Measurements from ENCODE around the gene TFCP2L1.

The TFCP2L1 gene

DNA sequence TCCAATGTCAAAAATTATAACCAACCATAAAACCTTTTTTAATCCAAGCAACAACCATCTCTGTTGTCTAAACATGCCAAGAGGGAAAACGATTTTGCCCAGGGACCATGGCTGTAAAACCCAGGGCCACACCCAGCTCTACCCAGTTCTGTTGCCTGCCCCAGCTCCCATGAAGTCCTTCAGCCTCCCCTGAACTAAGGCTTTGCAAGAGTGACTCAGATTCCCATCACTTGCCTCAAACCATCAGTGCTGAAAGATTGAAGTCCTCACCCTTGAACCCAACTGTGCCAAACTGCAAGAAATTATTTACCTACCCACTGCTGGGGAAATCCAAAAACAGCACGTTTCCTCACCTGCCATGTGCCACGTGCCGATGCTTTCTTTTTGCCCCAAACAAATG, 102.5 kb downstream of the TFCP2L1 start:
- H3K4me3 ChIP-seq (ENCODE audit: low read depth, low read length): no peak overlapping the region
- H3K27ac ChIP-seq (ENCODE audit: low read depth, low read length): no peak overlapping the region
- no peak overlapping the region for H3K9ac ChIP-seq (ENCODE audit: low read depth, low read length)
- no peaks in the 10 kb centered on the region for H3K9me3 ChIP-seq (ENCODE audit: control insufficient read depth, insufficient read depth, low read length)
- H3K36me3 ChIP-seq (ENCODE audit: control insufficient read depth, insufficient read depth, low read length): no peaks in the 10 kb centered on the region
- no peaks in the 10 kb centered on the region for H3K27me3 ChIP-seq (ENCODE audit: control insufficient read depth, insufficient read depth, low read length)
- no peaks in the 10 kb centered on the region for H3K4me1 ChIP-seq (ENCODE audit: control insufficient read depth, insufficient read depth, low read length)

DNA sequence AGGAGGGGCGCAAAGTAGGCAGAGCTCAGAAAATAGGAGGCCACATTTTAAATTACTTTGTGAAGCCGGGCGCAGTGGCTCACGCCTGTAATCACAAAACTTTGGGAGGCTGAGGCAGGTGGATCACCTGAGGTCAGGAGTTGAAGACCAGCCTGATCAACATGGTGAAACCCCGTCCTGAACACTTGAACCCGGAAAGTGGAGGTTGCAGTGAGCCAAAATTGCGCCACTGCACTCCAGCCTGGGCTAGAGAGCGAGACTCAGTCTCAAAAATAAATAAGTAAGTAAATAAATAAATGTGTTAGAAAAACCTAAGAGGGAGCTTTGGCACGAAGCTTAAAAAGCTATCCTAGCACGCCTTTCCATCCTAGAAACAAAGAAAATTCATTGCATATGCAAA, 105.5 kb downstream of the TFCP2L1 start:
- Histone ChIP-seq H3K27ac (ENCODE audit: low read depth, low read length) (no peak overlapping the region), H3K36me3 (ENCODE audit: control insufficient read depth, insufficient read depth, low read length) (no peaks in the 10 kb centered on the region), H3K9ac (ENCODE audit: low read depth, low read length) (no peak overlapping the region), H3K27me3 (ENCODE audit: control insufficient read depth, insufficient read depth, low read length) (no peaks in the 10 kb centered on the region), H3K4me3 (ENCODE audit: low read depth, low read length) (no peak overlapping the region), H3K9me3 (ENCODE audit: control insufficient read depth, insufficient read depth, low read length) (no peaks in the 10 kb centered on the region), H3K4me1 (ENCODE audit: control insufficient read depth, insufficient read depth, low read length) (no peaks in the 10 kb centered on the region)

DNA sequence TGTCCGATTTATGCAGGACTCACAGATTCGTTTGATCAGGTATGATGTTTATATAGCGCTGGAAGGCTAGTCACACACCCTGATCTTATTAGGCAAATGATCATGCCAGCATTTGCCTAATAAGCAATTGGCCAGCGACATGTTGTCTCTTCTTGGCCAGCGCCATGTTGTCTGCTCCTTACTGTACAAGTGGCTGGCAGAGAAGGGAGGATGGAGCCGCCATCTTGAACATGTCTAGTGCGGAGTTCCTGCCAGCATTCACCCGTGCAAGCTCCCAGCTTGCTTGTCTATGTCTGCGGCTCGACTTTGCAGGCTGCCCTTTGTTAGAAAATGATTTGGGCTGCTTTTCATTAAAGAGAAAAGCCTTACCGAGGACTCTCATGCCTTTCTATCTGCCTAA, 106.3 kb downstream of the TFCP2L1 start:
- Histone ChIP-seq H3K27me3 (ENCODE audit: control insufficient read depth, insufficient read depth, low read length) (no peaks in the 10 kb centered on the region), H3K4me1 (ENCODE audit: control insufficient read depth, insufficient read depth, low read length) (no peaks in the 10 kb centered on the region), H3K4me3 (ENCODE audit: low read depth, low read length) (no peak overlapping the region), H3K36me3 (ENCODE audit: control insufficient read depth, insufficient read depth, low read length) (no peaks in the 10 kb centered on the region), H3K9me3 (ENCODE audit: control insufficient read depth, insufficient read depth, low read length) (no peaks in the 10 kb centered on the region), H3K9ac (ENCODE audit: low read depth, low read length) (no peak overlapping the region), H3K27ac (ENCODE audit: low read depth, low read length) (no peak overlapping the region)

DNA sequence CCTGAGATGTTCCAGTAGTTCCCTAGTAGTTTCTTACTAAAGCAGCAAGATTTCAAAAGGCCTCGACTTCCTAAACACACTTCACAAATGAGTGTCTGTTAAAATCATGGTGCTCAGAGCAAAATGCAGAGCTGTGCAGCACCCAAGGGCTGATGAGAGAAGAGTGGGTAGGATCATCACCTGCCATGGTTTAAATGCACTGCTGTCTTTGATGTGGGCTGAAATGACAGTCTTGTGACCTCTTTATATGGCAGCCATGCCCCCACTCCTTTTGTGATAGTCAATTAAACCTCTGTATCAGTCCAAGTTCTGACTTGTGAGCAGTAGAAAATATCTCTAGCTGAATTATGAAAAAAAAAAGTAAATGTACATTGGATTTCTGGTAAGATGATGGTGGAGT, 107.1 kb downstream of the TFCP2L1 start:
- no peaks in the 10 kb centered on the region for H3K36me3 ChIP-seq (ENCODE audit: control insufficient read depth, insufficient read depth, low read length)
- no peaks in the 10 kb centered on the region for H3K27me3 ChIP-seq (ENCODE audit: control insufficient read depth, insufficient read depth, low read length)
- no peak overlapping the region for H3K27ac ChIP-seq (ENCODE audit: low read depth, low read length)
- H3K9me3 ChIP-seq (ENCODE audit: control insufficient read depth, insufficient read depth, low read length): no peaks in the 10 kb centered on the region
- no peak overlapping the region for H3K9ac ChIP-seq (ENCODE audit: low read depth, low read length)
- no peaks in the 10 kb centered on the region for H3K4me1 ChIP-seq (ENCODE audit: control insufficient read depth, insufficient read depth, low read length)
- no peak overlapping the region for H3K4me3 ChIP-seq (ENCODE audit: low read depth, low read length)

DNA sequence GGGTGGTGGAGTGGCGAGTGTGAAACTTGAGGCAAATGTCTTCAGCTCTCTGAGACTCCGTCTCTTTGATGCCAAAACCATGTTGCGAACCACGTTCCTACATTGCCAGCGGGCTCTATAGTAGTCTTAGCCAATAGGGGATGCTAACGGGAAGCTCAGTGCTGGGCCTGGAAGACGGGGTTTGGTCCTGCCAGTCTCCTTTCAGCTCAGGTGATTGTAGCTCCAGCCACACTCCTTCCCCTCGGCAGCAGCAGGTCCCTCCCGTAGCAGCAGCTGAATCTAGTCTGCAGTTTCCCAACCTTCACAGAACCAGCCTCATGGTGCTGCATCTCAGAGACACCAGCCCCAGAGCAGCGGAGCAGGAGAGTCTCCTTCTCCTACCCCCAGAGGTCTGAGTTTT, 109.7 kb downstream of the TFCP2L1 start:
- no peaks in the 10 kb centered on the region for H3K27me3 ChIP-seq (ENCODE audit: control insufficient read depth, insufficient read depth, low read length)

DNA sequence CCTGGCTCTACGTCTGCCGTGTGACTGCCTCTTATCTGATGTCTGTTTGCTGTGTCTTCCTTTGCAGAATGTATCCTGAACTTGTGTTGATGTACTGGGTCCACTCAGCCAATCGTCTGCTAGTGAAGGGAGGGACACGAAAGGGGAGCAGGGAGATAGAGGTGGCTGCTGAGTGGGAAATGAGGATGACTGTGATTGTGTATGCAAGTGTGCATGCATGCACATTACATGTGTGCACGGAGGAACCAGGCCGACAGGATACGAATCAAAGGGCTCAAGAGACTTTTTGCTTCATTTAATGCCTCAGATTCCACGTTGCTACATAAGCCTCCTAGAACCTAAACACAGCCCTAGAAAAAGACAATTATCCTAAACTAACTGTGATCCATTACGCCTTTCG, 111.2 kb downstream of the TFCP2L1 start:
- Histone ChIP-seq H3K9me3 (ENCODE audit: control insufficient read depth, insufficient read depth, low read length) (no peaks in the 10 kb centered on the region), H3K4me1 (ENCODE audit: control insufficient read depth, insufficient read depth, low read length) (no peaks in the 10 kb centered on the region), H3K36me3 (ENCODE audit: control insufficient read depth, insufficient read depth, low read length) (no peaks in the 10 kb centered on the region), H3K4me3 (ENCODE audit: low read depth, low read length) (no peak overlapping the region), H3K9ac (ENCODE audit: low read depth, low read length) (no peak overlapping the region), H3K27ac (ENCODE audit: low read depth, low read length) (no peak overlapping the region), H3K27me3 (ENCODE audit: control insufficient read depth, insufficient read depth, low read length) (no peaks in the 10 kb centered on the region)

More for the DNA sequence above, 109.7 kb downstream of the TFCP2L1 start:
- Histone ChIP-seq H3K4me1 (ENCODE audit: control insufficient read depth, insufficient read depth, low read length) (no peaks in the 10 kb centered on the region), H3K4me3 (ENCODE audit: low read depth, low read length) (no peak overlapping the region), H3K9ac (ENCODE audit: low read depth, low read length) (no peak overlapping the region), H3K36me3 (ENCODE audit: control insufficient read depth, insufficient read depth, low read length) (no peaks in the 10 kb centered on the region), H3K9me3 (ENCODE audit: control insufficient read depth, insufficient read depth, low read length) (no peaks in the 10 kb centered on the region), H3K27ac (ENCODE audit: low read depth, low read length) (no peak overlapping the region)

DNA sequence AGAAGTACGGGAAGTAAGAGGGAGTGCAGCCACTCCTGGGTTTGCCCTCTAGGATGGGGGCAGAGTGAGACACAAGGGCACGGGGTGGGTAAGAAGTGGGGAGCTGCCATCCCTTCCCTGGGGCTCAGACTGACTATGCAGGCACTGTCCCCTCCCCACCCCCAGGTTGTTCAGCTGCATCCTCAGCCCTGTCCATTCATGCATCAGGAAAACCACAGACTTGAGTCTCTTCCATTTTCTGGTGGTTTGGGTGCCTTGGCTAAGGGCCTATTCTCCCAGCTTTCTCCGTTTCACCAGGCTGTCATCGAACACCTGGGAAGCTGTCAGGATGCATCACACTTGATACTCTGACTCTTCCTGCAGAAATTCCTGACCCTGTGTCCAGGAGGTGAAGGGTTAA, 111.9 kb downstream of the TFCP2L1 start:
- Histone ChIP-seq H3K4me1 (ENCODE audit: control insufficient read depth, insufficient read depth, low read length) (no peaks in the 10 kb centered on the region), H3K36me3 (ENCODE audit: control insufficient read depth, insufficient read depth, low read length) (no peaks in the 10 kb centered on the region), H3K9ac (ENCODE audit: low read depth, low read length) (no peak overlapping the region), H3K27me3 (ENCODE audit: control insufficient read depth, insufficient read depth, low read length) (no peaks in the 10 kb centered on the region), H3K9me3 (ENCODE audit: control insufficient read depth, insufficient read depth, low read length) (no peaks in the 10 kb centered on the region), H3K4me3 (ENCODE audit: low read depth, low read length) (no peak overlapping the region), H3K27ac (ENCODE audit: low read depth, low read length) (no peak overlapping the region)

DNA sequence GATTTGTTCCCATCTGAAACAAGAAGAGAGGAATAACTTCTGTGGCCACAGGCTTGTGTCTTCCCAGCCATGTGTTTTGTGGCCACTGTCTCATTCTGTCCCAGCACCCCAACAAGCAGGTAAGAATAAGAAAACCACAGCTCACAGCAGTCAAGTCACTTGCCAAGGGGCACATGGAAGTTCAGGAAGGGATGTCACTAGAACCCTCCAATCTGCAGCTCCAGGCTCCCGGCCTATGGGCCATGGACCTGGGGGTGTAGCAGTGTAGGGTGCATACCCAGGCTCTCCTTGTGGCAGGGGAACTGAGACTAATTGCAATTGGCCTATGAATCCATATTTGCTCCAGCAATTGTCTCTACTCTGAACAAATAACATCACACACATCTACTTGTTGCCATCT, 112.5 kb downstream of the TFCP2L1 start:
- H3K36me3 ChIP-seq (ENCODE audit: control insufficient read depth, insufficient read depth, low read length): no peaks in the 10 kb centered on the region

DNA sequence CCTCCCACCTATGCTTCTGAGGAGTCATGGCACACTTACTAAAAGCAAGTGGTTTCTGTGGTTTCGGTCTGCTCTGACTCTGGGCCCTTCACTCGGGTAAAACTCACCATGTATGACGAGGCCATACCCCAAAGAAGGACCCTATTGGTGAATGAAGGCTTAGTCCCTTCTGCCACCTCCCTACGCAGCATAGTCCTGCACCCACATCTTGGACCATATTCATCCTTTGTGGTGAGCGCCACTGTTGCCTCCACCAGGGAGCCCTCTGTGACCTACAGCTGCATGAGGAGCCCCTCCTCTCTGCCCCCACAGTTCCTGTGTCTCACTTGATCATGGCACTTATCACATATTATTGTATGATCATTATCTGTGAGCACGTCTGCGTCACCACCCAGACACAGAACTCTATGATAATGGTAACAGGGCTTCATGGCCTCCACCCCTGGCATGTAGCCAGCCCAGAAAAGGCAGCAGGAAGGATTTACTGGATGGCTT, 113.3 kb downstream of the TFCP2L1 start:
- Histone ChIP-seq H3K27ac (ENCODE audit: low read depth, low read length) (no peak overlapping the region), H3K9me3 (ENCODE audit: control insufficient read depth, insufficient read depth, low read length) (no peaks in the 10 kb centered on the region), H3K27me3 (ENCODE audit: control insufficient read depth, insufficient read depth, low read length) (no peaks in the 10 kb centered on the region), H3K9ac (ENCODE audit: low read depth, low read length) (no peak overlapping the region), H3K4me1 (ENCODE audit: control insufficient read depth, insufficient read depth, low read length) (no peaks in the 10 kb centered on the region), H3K36me3 (ENCODE audit: control insufficient read depth, insufficient read depth, low read length) (no peaks in the 10 kb centered on the region), H3K4me3 (ENCODE audit: low read depth, low read length) (no peak overlapping the region)

More for the DNA sequence above, 112.5 kb downstream of the TFCP2L1 start:
- no peak overlapping the region for H3K4me3 ChIP-seq (ENCODE audit: low read depth, low read length)
- no peaks in the 10 kb centered on the region for H3K27me3 ChIP-seq (ENCODE audit: control insufficient read depth, insufficient read depth, low read length)
- no peak overlapping the region for H3K9ac ChIP-seq (ENCODE audit: low read depth, low read length)
- no peaks in the 10 kb centered on the region for H3K9me3 ChIP-seq (ENCODE audit: control insufficient read depth, insufficient read depth, low read length)
- no peaks in the 10 kb centered on the region for H3K4me1 ChIP-seq (ENCODE audit: control insufficient read depth, insufficient read depth, low read length)
- no peak overlapping the region for H3K27ac ChIP-seq (ENCODE audit: low read depth, low read length)

DNA sequence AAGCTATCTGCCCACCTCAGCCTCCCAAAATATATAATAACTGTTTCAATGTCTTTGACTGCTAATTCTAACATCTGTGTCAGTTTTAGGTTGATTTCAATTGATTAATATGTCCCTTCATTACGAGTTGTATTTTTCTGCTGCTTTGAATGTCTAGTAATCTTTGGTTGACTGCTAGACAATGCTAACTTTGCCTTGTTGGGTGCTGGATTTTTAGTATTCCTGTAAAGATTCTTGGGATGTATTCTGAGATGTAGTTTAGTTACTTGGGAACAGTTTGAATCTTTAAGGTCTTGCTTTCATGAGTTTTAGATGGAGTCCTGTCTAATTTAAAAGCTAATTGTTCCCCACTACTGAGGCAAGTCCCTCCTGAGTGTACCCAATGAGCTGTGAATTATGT, 114.4 kb downstream of the TFCP2L1 start:
- no peaks in the 10 kb centered on the region for H3K4me1 ChIP-seq (ENCODE audit: control insufficient read depth, insufficient read depth, low read length)
- no peak overlapping the region for H3K9ac ChIP-seq (ENCODE audit: low read depth, low read length)
- H3K4me3 ChIP-seq (ENCODE audit: low read depth, low read length): no peak overlapping the region
- no peak overlapping the region for H3K27ac ChIP-seq (ENCODE audit: low read depth, low read length)
- H3K36me3 ChIP-seq (ENCODE audit: control insufficient read depth, insufficient read depth, low read length): no peaks in the 10 kb centered on the region
- H3K9me3 ChIP-seq (ENCODE audit: control insufficient read depth, insufficient read depth, low read length): no peaks in the 10 kb centered on the region
- H3K27me3 ChIP-seq (ENCODE audit: control insufficient read depth, insufficient read depth, low read length): no peaks in the 10 kb centered on the region

DNA sequence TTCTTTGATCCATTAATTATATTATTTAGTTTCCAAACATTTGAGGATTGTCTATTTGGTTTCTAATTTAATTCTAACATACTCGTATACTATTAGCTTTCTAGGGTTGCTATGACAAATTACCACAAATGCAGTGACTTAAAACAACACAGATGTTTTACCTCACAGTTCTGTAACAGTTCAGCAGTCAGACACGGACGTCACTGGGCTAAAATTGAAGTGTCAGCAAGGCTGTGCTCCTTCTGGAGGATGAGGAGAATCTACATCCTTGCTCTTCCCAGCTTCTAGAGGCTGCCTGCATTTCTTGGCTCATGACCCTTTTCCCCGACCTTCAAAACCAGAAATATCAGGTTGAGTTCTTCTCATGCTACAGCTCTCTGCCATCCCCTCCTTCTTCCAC, 117.6 kb downstream of the TFCP2L1 start:
- no peaks in the 10 kb centered on the region for H3K36me3 ChIP-seq (ENCODE audit: control insufficient read depth, insufficient read depth, low read length)
- no peaks in the 10 kb centered on the region for H3K4me1 ChIP-seq (ENCODE audit: control insufficient read depth, insufficient read depth, low read length)
- no peak overlapping the region for H3K27ac ChIP-seq (ENCODE audit: low read depth, low read length)
- no peak overlapping the region for H3K9ac ChIP-seq (ENCODE audit: low read depth, low read length)
- H3K27me3 ChIP-seq (ENCODE audit: control insufficient read depth, insufficient read depth, low read length): no peaks in the 10 kb centered on the region
- no peak overlapping the region for H3K4me3 ChIP-seq (ENCODE audit: low read depth, low read length)
- H3K9me3 ChIP-seq (ENCODE audit: control insufficient read depth, insufficient read depth, low read length): no peaks in the 10 kb centered on the region

Measured in HUES48 (cell line).